WTC11 (cell line): ENCODE measurements around the gene WNT8A.

ENCODE experiments used
- MYBL2 ChIP-seq: sonication (generic); formaldehyde crosslinking; IDR thresholded peaks from 2 replicates; pipeline ENCODE4 v1.8.1; 2023; ENCODE audit warnings: mild to moderate bottlenecking, moderate library complexity, missing genetic modification reagents
- TF ChIP-seq, protein P1 (sequence below): fragments of 200-600 bp; IDR thresholded peaks from 2 replicates; pipeline ENCODE4 v1.8.0; 2022; ENCODE audit warnings: antibody characterized with exemption

DNA sequence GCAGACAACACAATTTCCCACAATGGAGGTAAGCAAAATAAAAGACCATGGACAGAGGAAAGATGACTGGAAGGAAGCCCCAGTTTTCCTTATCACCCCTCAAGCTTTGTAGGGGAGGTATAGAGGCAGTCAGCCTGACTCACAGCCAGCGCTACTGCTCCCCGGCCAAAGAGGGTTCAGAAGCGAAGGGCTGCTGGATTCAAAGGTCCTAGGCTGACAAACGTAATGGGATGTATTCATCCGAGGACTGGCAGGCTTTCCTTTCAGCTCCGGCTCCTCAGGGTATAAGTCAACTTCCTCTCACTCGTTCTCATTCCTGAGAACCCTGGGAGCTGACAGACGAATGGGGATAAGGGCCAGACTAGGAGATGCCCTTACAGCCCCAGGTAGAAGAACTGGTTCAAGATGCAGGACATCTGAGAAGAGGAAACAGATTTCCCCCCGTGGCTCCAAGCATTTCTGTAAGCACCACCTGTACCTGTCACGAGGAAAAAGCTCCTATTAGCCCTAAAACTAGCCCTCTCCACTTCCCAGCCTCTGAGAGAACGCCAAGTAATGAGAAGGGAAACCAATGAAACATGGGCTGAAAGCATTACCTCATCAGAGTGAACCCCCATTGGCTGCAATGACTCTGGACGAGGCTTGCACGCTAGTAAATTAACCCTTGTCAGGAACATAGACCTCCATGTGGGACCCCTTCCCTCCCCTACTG is 28.8 kb upstream of the WNT8A start:
- TF ChIP-seq MYBL2: no peak
- TF ChIP-seq, protein P1, sequence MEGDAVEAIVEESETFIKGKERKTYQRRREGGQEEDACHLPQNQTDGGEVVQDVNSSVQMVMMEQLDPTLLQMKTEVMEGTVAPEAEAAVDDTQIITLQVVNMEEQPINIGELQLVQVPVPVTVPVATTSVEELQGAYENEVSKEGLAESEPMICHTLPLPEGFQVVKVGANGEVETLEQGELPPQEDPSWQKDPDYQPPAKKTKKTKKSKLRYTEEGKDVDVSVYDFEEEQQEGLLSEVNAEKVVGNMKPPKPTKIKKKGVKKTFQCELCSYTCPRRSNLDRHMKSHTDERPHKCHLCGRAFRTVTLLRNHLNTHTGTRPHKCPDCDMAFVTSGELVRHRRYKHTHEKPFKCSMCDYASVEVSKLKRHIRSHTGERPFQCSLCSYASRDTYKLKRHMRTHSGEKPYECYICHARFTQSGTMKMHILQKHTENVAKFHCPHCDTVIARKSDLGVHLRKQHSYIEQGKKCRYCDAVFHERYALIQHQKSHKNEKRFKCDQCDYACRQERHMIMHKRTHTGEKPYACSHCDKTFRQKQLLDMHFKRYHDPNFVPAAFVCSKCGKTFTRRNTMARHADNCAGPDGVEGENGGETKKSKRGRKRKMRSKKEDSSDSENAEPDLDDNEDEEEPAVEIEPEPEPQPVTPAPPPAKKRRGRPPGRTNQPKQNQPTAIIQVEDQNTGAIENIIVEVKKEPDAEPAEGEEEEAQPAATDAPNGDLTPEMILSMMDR: no peak
